IPS DF 19.7 (cell line): ENCODE results near the gene AFF2.

Experiments
- DNase-seq: peaks from one replicate; pipeline ENCODE4 v3.0.0-alpha.2; 2013; ENCODE audit warnings: low read depth, low spot score

Gene AFF2

GRCh38 chrX:148582353-148582752 lies 81.9 kb downstream of the AFF2 start:
- no peak for DNase-seq

DNA sequence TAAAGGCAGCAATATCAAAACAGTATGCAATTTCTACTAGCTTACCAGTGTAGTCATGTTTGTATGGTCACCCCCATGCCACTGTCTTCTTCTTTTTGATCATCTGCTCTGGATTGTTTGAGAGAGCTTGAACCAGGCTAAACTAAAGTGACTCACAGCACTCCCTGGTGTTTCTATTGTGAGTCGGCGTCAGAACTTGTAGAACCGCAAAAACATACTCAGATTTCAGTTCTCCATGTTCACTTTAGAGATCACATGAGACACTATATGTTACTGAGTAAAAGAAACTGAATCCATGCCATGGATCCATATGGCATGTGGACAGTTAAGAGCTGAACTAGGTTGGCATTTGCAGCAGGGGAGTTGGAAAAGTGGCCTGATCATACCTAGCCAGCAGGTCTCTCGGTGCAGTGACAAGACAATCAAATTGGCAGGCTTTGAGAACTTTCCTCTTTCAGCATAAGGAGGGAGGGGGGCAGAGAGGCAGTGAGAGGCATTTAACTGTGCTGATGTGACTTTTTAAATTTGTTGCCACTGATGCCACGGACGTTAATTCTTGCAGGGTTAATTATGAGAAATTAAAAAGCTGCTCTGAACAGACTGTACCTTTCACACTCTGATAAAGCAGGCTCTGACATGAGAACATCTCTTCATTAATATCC lies 88.4 kb downstream of the AFF2 start:
- DNase-seq = no peak

- no peak for DNase-seq
Observed at GRCh38 chrX:148592595-148592994, 92.2 kb downstream of the AFF2 start.

GRCh38 chrX:148593146-148593545 lies 92.7 kb downstream of the AFF2 start:
- no peak for DNase-seq

DNA sequence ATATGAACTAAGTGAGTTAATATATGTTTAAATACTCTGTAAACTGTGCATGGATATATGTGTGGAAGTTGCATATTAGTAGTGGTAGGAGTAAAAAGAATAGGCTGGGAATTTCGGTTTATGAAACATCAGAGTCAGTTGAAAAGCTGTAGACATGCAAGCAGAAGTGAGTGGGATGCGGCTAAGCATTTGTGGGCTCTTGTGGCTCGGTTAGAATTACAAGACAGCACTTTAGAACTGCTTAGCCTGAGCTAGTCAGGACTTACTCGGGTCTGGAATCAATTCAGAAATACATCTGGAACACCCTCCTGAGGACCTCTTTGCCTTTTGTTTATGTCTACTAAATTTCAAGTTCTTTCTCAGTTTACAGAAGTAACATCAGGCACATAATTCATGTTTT lies 93.6 kb downstream of the AFF2 start:
- no peak for DNase-seq

DNA sequence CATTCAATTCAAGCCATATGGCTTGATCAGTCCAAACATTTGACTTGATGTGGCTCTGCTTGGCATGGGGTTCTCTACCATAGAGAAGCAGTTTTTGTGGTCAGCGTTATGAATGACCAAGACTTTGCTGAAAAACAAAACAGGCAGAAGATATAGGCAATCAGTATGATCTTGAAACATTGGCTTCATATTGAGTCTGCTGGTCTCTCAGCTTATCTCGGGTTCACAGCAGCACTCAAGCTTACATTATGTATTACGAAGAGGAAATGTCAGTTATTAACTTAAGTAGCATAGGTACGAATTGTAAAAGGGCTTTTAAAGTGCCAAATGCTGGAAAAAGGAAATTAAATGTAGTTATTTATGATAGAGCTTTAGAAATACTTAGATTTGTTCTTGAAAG lies 99.0 kb downstream of the AFF2 start:
- DNase-seq = no peak

GRCh38 chrX:148600131-148600530 lies 99.7 kb downstream of the AFF2 start:
- DNase-seq = no peak

- DNase-seq = no peak
Observed at GRCh38 chrX:148600581-148600980, 100.2 kb downstream of the AFF2 start.

GRCh38 chrX:148601034-148601433 lies 100.6 kb downstream of the AFF2 start:
- DNase-seq = no peak

DNA sequence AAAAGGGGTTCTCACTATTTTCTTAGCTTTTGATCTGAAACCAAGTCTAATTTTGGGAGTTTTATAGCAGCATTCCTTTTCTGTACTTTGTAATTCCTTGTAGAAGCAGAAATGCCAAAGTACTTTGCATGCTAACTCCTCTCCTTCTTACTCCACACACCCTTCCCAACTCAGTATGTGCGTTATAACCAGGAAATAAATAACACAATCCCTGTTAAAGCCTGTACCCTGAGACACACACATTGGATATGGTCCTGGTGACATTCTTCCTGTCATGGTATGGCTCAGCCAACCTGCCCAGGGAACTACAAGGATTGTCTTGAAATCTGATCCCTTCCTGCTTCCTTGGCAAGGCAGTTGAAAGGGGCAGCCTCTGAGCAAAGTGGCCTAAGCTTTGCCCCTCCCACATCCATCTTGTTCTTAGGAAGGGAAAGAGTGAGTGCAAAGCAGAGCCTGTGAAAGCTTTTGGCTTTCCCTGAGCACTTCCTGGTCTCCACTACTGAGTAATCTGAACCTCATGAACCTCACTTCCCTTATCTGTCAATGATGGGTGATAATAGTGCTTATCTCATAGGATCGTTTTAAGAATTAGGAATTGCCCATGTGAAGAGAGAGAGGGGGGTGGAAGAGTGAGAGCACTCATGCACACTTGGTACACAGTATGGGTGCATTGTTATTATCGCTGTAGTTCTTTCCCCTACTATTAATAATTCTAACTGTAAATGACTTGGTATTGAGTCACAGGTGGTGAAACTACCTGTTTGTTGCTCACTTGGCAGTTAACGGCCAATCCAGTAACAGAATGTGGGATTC lies 109.3 kb downstream of the AFF2 start:
- DNase-seq = peak; percentile 42

GRCh38 chrX:148610328-148610698 lies 109.9 kb downstream of the AFF2 start:
- no peak for DNase-seq

DNA sequence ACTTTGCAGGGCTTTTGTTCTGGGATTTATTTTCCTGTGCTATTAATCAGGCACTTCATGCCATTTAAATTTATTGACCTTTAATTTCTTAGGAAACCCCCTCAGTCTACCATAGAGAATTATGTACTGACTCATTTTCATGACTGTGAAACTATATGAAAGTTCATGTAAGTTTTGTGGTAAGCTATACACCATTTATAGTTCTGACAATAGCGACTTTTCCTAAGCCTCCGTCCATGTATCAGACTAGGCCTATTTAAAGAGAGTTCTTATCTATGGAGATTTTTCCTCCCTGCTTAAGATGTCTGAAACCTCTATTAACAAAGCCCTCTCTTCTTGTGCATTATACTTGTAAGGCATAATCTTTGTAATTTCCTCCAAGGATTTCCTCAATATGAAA lies 111.6 kb downstream of the AFF2 start:
- no peak for DNase-seq

- DNase-seq = no peak
Observed at GRCh38 chrX:148612431-148612830, 112.0 kb downstream of the AFF2 start.

- no peak for DNase-seq
Observed at GRCh38 chrX:148613636-148614035, 113.2 kb downstream of the AFF2 start.

GRCh38 chrX:148615491-148615890 lies 115.1 kb downstream of the AFF2 start:
- DNase-seq = no peak

DNA sequence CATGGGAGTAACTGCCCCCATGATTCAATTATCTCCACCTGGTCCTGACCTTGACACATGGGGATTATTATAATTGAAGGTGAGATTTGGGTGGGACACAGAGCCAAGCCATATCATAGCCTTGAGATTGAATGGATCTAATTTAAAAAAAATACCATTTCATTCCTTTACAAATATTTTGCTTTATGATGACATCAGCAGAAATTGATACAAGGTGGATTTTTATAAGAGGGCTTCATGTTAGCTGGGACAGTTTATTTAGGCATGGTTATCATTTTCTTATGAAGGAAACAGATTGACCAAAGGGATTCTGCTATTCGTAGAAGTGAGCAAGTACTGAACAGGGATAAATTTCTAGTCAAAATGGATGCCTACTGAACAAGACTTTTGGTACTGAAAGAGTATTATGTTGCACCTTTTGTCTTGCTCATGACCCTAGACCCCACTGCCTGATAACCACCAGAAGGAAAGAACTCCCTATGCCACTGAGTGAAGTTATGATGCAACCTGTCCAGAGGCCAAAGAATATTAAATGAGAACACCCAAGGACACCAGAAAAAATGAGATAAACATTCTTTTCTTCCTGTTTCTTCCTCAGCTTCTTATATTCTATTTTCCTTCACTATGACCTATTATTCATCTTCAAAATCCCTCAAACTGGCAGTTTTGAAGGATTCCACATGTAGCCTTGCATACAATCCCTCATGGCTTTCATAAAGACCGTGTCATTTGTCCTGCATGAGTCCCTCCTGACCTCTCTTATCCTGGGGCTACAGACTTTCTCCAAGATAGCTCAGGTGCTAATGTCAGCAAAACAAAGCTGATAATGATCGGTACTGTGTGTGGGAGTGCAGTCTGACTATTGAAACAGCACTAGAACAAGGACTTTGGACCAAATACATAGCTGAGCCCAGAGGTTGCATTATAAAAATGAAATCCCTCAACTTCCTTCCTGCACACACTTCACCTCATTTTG lies 118.3 kb downstream of the AFF2 start:
- no peak for DNase-seq

GRCh38 chrX:148620023-148620422 lies 119.6 kb downstream of the AFF2 start:
- DNase-seq = no peak

- no peak for DNase-seq
Observed at GRCh38 chrX:148624951-148625474, 124.6 kb downstream of the AFF2 start.

- no peak for DNase-seq
Observed at GRCh38 chrX:148628621-148629020, 128.2 kb downstream of the AFF2 start.

GRCh38 chrX:148629434-148629833 lies 129.0 kb downstream of the AFF2 start:
- no peak for DNase-seq

DNA sequence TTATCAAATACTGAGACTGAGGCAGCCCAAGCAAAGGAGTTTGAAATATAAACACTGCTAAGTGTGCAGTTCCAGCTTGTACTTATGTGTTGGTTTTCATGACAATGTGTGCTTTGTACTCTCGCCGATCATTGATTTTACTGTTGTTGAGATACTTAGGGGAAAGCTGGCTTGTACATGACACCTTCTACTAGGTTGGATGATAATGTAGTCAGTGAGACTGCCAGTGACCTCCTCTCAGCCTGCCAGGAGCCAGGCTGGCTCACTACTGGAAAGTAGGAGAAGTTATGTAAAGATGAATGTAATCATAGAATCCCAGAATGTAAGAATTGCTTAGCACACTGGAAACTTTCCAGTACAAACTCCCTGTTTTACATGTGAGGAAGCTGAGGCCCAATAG lies 132.0 kb downstream of the AFF2 start:
- no peak for DNase-seq
